Upper lobe of right lung (tissue), 1 donor: ENCODE measurements around the gene TMC2. TPM values are rescaled to one million over a fixed set of nuclear protein-coding genes. Genes with fewer than 3 reads are reported as not detected.

Source experiments
- ATAC-seq: fragments of 200-7000 bp; cut with Tn5 transposase; one replicate; pipeline ENCODE4 v1.9.1; 2020; ENCODE audit warnings: mild to moderate bottlenecking, moderate library complexity
- DNase-seq: peaks from one replicate; pipeline ENCODE4 v3.0.0-alpha.2; 2020
- H3K27ac ChIP-seq: fragments of 200-600 bp; one replicate; pipeline ENCODE4 v1.8.0; 2022
- H3K27me3 ChIP-seq: fragments of 200-600 bp; one replicate; pipeline ENCODE4 v1.8.0; 2022; ENCODE audit warnings: mild to moderate bottlenecking
- H3K36me3 ChIP-seq: fragments of 200-600 bp; one replicate; pipeline ENCODE4 v1.8.0; 2022
- H3K4me1 ChIP-seq: fragments of 200-600 bp; one replicate; pipeline ENCODE4 v1.8.0; 2022
- H3K4me3 ChIP-seq: fragments of 200-600 bp; one replicate; pipeline ENCODE4 v1.8.0; 2022; ENCODE audit warnings: mild to moderate bottlenecking
- H3K9me3 ChIP-seq: fragments of 200-600 bp; one replicate; pipeline ENCODE4 v1.8.0; 2022
- CTCF ChIP-seq: fragments of 200-600 bp; IDR thresholded peaks from one replicate; pipeline ENCODE4 v1.8.0; 2022; ENCODE audit warnings: antibody characterized with exemption
- intact Hi-C: fragments of 100-400 bp; cut with DNase I; formaldehyde crosslinking; loops from one replicate; pipeline ENCODE4 v1.11.0; 2022
- total RNA-seq: library from RNA; stranded (reverse); fragmentation: NEBNext Ultra II Directional; extraction: Animal tissue kit (Norgen Biotek cat#: 25700); gene quantifications from one replicate; pipeline ENCODE4 v1.2.1, GENCODE V29; 2021
- donor health status: DM: no; HTN: yes; CAD: no; lungs with severe emphysema.

The TMC2 gene
- total RNA-seq, 1 donor from 2014 or later: 0.43 TPM

GRCh38 chr20:2610941-2611720 lies 74.8 kb downstream of the TMC2 start:
- Histone ChIP-seq H3K4me3 (no peak overlapping the region), H3K36me3 (no peaks in the 10 kb centered on the region), H3K27me3 (no peaks in the 10 kb centered on the region), H3K27ac (no peak overlapping the region), H3K9me3 (peaks cover 6% of the 10 kb centered on the region), H3K4me1 (no peaks in the 10 kb centered on the region)
- intact Hi-C loops: no loop called here
- no peak for ATAC-seq
- DNase-seq: no peak
- TF ChIP-seq CTCF: no peak

- no peak overlapping the region for H3K4me3 ChIP-seq
- ATAC-seq (no peak), DNase-seq (no peak)
- no peaks in the 10 kb centered on the region for H3K36me3 ChIP-seq
- intact Hi-C loops: no loop called here
- no peaks in the 10 kb centered on the region for H3K27me3 ChIP-seq
- no peak for TF ChIP-seq CTCF
- H3K27ac ChIP-seq: no peak overlapping the region
- no peaks in the 10 kb centered on the region for H3K9me3 ChIP-seq
- no peaks in the 10 kb centered on the region for H3K4me1 ChIP-seq
Measured at GRCh38 chr20:2612073-2612472, 75.7 kb downstream of the TMC2 start.

- intact Hi-C loops: no loop called here
- H3K9me3 ChIP-seq: no peaks in the 10 kb centered on the region
- no peak for TF ChIP-seq CTCF
- H3K27me3 ChIP-seq: no peaks in the 10 kb centered on the region
- no peaks in the 10 kb centered on the region for H3K36me3 ChIP-seq
- H3K4me1 ChIP-seq: no peaks in the 10 kb centered on the region
- no peak overlapping the region for H3K27ac ChIP-seq
- no peak overlapping the region for H3K4me3 ChIP-seq
- no peak for ATAC-seq
- DNase-seq: no peak
Measured at GRCh38 chr20:2616634-2617033, 80.3 kb downstream of the TMC2 start.

GRCh38 chr20:2617099-2617714 lies 80.8 kb downstream of the TMC2 start:
- no peak for TF ChIP-seq CTCF
- H3K27me3 ChIP-seq: no peaks in the 10 kb centered on the region
- H3K36me3 ChIP-seq: no peaks in the 10 kb centered on the region
- H3K9me3 ChIP-seq: no peaks in the 10 kb centered on the region
- intact Hi-C loops: no loop called here
- H3K27ac ChIP-seq: no peak overlapping the region
- DNase-seq: no peak
- no peak overlapping the region for H3K4me3 ChIP-seq
- no peaks in the 10 kb centered on the region for H3K4me1 ChIP-seq
- no peak for ATAC-seq

GRCh38 chr20:2618815-2619214 lies 82.4 kb downstream of the TMC2 start:
- H3K4me1 ChIP-seq: no peaks in the 10 kb centered on the region
- TF ChIP-seq CTCF: no peak
- no peak overlapping the region for H3K4me3 ChIP-seq
- intact Hi-C loops: no loop called here
- ATAC-seq (no peak), DNase-seq (no peak)
- H3K27me3 ChIP-seq: no peaks in the 10 kb centered on the region
- H3K27ac ChIP-seq: no peak overlapping the region
- H3K36me3 ChIP-seq: no peaks in the 10 kb centered on the region
- H3K9me3 ChIP-seq: no peaks in the 10 kb centered on the region
